ENCODE measurements around the gene STAT4. TPM values are rescaled to one million over a fixed set of nuclear protein-coding genes. Genes with fewer than 3 reads are reported as not detected.

The STAT4 gene
- polyA plus RNA-seq, 1 donor: 3.7 TPM

- H3K9me3 ChIP-seq (ENCODE audit: control insufficient read depth, low read depth, low read length): no peaks in the 10 kb centered on the region
- no peak overlapping the region for H3K27ac ChIP-seq (ENCODE audit: low read length)
- no CpG with 5 or more reads among the region's 2 CpGs for WGBS (ENCODE audit: insufficient coverage, low lambda C conversion rate)
- H3K4me3 ChIP-seq (ENCODE audit: low read length): no peak overlapping the region
- no peaks in the 10 kb centered on the region for H3K4me1 ChIP-seq (ENCODE audit: control insufficient read depth, insufficient read depth, low read length)
- no peaks in the 10 kb centered on the region for H3K27me3 ChIP-seq (ENCODE audit: control insufficient read depth, insufficient read depth, low read length)
- H3K36me3 ChIP-seq (ENCODE audit: control insufficient read depth, insufficient read depth, low read length): no peaks in the 10 kb centered on the region
- DNase-seq: no peak
These were observed 35.0 kb downstream of the STAT4 start for GRCh38 chr2:191115804-191116203.

- no CpG with 5 or more reads among the region's 3 CpGs for WGBS (ENCODE audit: insufficient coverage, low lambda C conversion rate)
- no peak overlapping the region for H3K27ac ChIP-seq (ENCODE audit: low read length)
These were observed 35.4 kb downstream of the STAT4 start for GRCh38 chr2:191115391-191115790.

DNA sequence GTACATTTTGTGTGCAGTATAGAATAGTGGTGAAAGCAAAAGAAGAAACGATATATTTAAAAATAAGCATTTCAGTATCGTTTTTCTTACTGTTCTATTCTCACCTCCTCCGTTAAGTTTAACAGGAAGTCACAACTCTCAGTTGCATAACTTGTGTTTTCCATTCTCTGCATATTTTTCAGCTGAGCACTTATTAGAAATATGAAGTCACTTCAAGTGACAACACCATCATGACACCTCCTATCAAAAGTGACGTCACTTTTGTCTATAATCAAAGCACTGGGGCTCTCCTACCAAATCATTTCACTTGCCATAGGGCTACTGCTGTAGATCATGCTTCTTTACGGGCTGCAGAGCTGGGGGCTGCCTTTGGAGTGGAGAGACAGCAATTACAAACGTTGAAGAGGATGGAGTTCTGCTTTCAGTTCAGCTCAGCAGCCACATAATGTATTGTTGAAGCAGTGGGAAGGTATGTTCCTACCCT lies 36.3 kb downstream of the STAT4 start:
- WGBS (ENCODE audit: insufficient coverage, low lambda C conversion rate): 50% methylated on average over 1 of the region's 6 CpGs
- H3K36me3 ChIP-seq (ENCODE audit: control insufficient read depth, insufficient read depth, low read length): no peaks in the 10 kb centered on the region
- H3K4me3 ChIP-seq (ENCODE audit: low read length): no peak overlapping the region
- no peak for DNase-seq
- no peaks in the 10 kb centered on the region for H3K27me3 ChIP-seq (ENCODE audit: control insufficient read depth, insufficient read depth, low read length)
- no peaks in the 10 kb centered on the region for H3K4me1 ChIP-seq (ENCODE audit: control insufficient read depth, insufficient read depth, low read length)
- H3K27ac ChIP-seq (ENCODE audit: low read length): no peak overlapping the region
- H3K9me3 ChIP-seq (ENCODE audit: control insufficient read depth, low read depth, low read length): no peaks in the 10 kb centered on the region

More at GRCh38 chr2:191115391-191115790, 35.4 kb downstream of the STAT4 start:
- Histone ChIP-seq H3K36me3 (ENCODE audit: control insufficient read depth, insufficient read depth, low read length) (no peaks in the 10 kb centered on the region), H3K27me3 (ENCODE audit: control insufficient read depth, insufficient read depth, low read length) (no peaks in the 10 kb centered on the region), H3K4me3 (ENCODE audit: low read length) (no peak overlapping the region), H3K9me3 (ENCODE audit: control insufficient read depth, low read depth, low read length) (no peaks in the 10 kb centered on the region), H3K4me1 (ENCODE audit: control insufficient read depth, insufficient read depth, low read length) (no peaks in the 10 kb centered on the region)
- DNase-seq: no peak

- H3K4me1 ChIP-seq (ENCODE audit: control insufficient read depth, insufficient read depth, low read length): no peaks in the 10 kb centered on the region
- H3K36me3 ChIP-seq (ENCODE audit: control insufficient read depth, insufficient read depth, low read length): no peaks in the 10 kb centered on the region
- no peak overlapping the region for H3K4me3 ChIP-seq (ENCODE audit: low read length)
- no peaks in the 10 kb centered on the region for H3K9me3 ChIP-seq (ENCODE audit: control insufficient read depth, low read depth, low read length)
- WGBS (ENCODE audit: insufficient coverage, low lambda C conversion rate): 100% methylated on average over 1 of the region's 1 CpG
- H3K27me3 ChIP-seq (ENCODE audit: control insufficient read depth, insufficient read depth, low read length): no peaks in the 10 kb centered on the region
- no peak for DNase-seq
- H3K27ac ChIP-seq (ENCODE audit: low read length): no peak overlapping the region
These were observed 37.0 kb downstream of the STAT4 start for GRCh38 chr2:191113761-191114160.

GRCh38 chr2:191112448-191112901 lies 38.3 kb downstream of the STAT4 start:
- WGBS (ENCODE audit: insufficient coverage, low lambda C conversion rate): 100% methylated on average over 1 of the region's 4 CpGs
- no peaks in the 10 kb centered on the region for H3K27me3 ChIP-seq (ENCODE audit: control insufficient read depth, insufficient read depth, low read length)
- no peaks in the 10 kb centered on the region for H3K4me1 ChIP-seq (ENCODE audit: control insufficient read depth, insufficient read depth, low read length)
- H3K27ac ChIP-seq (ENCODE audit: low read length): no peak overlapping the region
- no peaks in the 10 kb centered on the region for H3K36me3 ChIP-seq (ENCODE audit: control insufficient read depth, insufficient read depth, low read length)
- no peak overlapping the region for H3K4me3 ChIP-seq (ENCODE audit: low read length)
- DNase-seq: no peak
- H3K9me3 ChIP-seq (ENCODE audit: control insufficient read depth, low read depth, low read length): no peaks in the 10 kb centered on the region

DNA sequence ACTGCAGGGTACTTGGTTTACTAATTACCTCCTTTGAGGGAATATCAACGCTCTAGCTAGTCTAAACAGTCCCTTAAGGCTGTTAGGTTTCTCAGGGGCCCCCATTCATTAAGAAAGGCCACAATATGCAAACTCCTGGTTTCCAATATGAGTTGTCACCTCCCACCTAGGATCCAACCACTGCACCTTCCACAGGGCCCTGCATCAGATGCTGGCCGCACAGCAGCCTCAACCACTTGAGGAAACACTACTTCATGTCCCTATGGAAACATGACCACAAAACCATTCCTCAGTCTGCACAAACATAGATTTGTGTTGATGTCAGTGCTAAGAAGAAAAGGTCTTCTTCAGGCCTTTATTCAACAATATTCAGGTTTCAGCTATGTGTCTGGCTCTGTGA lies 40.9 kb downstream of the STAT4 start:
- H3K4me3 ChIP-seq (ENCODE audit: low read length): no peak overlapping the region
- H3K27me3 ChIP-seq (ENCODE audit: control insufficient read depth, insufficient read depth, low read length): no peaks in the 10 kb centered on the region
- no CpG with 5 or more reads among the region's 2 CpGs for WGBS (ENCODE audit: insufficient coverage, low lambda C conversion rate)
- no peak overlapping the region for H3K27ac ChIP-seq (ENCODE audit: low read length)
- no peaks in the 10 kb centered on the region for H3K36me3 ChIP-seq (ENCODE audit: control insufficient read depth, insufficient read depth, low read length)
- no peaks in the 10 kb centered on the region for H3K9me3 ChIP-seq (ENCODE audit: control insufficient read depth, low read depth, low read length)
- no peaks in the 10 kb centered on the region for H3K4me1 ChIP-seq (ENCODE audit: control insufficient read depth, insufficient read depth, low read length)
- DNase-seq: no peak

DNA sequence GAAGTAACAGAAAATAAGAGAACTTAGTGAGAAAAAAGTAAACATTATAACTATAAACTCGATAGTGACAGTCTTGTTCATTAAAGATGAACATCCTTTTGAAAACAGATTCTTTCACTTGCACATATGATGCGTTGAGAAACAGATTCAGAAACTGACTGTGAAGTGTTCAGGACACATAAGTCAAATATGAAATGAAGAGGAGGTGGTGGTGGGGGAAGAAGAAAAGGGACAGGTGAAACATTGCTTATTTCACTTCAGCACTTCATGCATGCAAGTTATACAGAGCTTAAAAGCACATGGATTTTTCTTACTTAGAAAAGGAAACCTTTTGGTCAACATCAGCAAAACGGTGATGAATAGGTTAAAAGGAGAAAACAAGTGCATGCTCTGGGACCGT lies 42.5 kb downstream of the STAT4 start:
- no peaks in the 10 kb centered on the region for H3K36me3 ChIP-seq (ENCODE audit: control insufficient read depth, insufficient read depth, low read length)

GRCh38 chr2:191105082-191105481 lies 45.7 kb downstream of the STAT4 start:
- Histone ChIP-seq H3K27ac (ENCODE audit: low read length) (no peak overlapping the region), H3K9me3 (ENCODE audit: control insufficient read depth, low read depth, low read length) (no peaks in the 10 kb centered on the region), H3K4me3 (ENCODE audit: low read length) (no peak overlapping the region), H3K4me1 (ENCODE audit: control insufficient read depth, insufficient read depth, low read length) (no peaks in the 10 kb centered on the region), H3K36me3 (ENCODE audit: control insufficient read depth, insufficient read depth, low read length) (no peaks in the 10 kb centered on the region), H3K27me3 (ENCODE audit: control insufficient read depth, insufficient read depth, low read length) (no peaks in the 10 kb centered on the region)
- 60% methylated on average over 1 of the region's 3 CpGs for WGBS (ENCODE audit: insufficient coverage, low lambda C conversion rate)
- DNase-seq: no peak

More for the DNA sequence above, 42.5 kb downstream of the STAT4 start:
- H3K27ac ChIP-seq (ENCODE audit: low read length): no peak overlapping the region
- 68% methylated on average over 4 of the region's 4 CpGs for WGBS (ENCODE audit: insufficient coverage, low lambda C conversion rate)
- no peaks in the 10 kb centered on the region for H3K27me3 ChIP-seq (ENCODE audit: control insufficient read depth, insufficient read depth, low read length)
- no peak overlapping the region for H3K4me3 ChIP-seq (ENCODE audit: low read length)
- no peaks in the 10 kb centered on the region for H3K4me1 ChIP-seq (ENCODE audit: control insufficient read depth, insufficient read depth, low read length)
- DNase-seq: no peak
- H3K9me3 ChIP-seq (ENCODE audit: control insufficient read depth, low read depth, low read length): no peaks in the 10 kb centered on the region

DNA sequence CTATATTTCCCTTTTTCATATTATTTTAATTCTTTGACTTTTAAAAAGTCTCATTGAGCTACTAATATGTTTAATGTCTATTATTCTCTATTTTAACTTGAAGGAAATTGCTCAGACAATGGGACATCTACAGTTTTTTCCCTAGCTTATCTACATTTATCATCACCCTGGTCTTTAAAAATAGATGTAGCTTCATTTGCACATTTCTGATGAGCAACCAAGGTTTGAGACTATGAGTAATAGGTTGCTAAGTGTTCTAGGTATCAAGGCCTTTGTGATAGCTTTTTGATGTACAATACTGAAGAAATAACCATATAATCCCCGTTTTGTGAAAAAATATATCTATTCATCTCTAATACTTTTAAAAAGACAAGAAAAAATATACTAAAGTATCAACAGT lies 47.0 kb downstream of the STAT4 start:
- no peak for DNase-seq
- Histone ChIP-seq H3K36me3 (ENCODE audit: control insufficient read depth, insufficient read depth, low read length) (no peaks in the 10 kb centered on the region), H3K27me3 (ENCODE audit: control insufficient read depth, insufficient read depth, low read length) (no peaks in the 10 kb centered on the region), H3K4me1 (ENCODE audit: control insufficient read depth, insufficient read depth, low read length) (no peaks in the 10 kb centered on the region), H3K4me3 (ENCODE audit: low read length) (no peak overlapping the region), H3K27ac (ENCODE audit: low read length) (no peak overlapping the region), H3K9me3 (ENCODE audit: control insufficient read depth, low read depth, low read length) (no peaks in the 10 kb centered on the region)
- 100% methylated on average over 1 of the region's 1 CpG for WGBS (ENCODE audit: insufficient coverage, low lambda C conversion rate)

DNA sequence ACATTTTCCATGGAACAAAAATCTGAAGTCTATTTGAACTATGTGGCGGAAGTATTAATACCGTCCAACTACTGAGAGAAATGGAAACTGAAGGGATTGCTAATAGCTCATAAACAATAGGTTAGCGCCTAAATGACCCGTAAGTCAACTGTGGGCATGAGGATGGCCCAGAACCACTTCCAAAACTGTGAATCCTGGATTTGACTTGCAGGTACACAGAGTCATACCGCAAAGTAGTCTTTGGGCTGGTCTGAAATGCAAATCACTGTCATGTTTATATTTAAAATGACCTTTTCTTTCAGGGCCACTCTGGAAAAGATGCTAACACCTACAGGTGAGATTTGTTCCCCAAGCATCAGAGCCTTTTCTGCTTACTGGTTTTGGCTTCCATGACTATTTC lies 50.6 kb downstream of the STAT4 start:
- Histone ChIP-seq H3K4me3 (ENCODE audit: low read length) (no peak overlapping the region), H3K4me1 (ENCODE audit: control insufficient read depth, insufficient read depth, low read length) (no peaks in the 10 kb centered on the region), H3K36me3 (ENCODE audit: control insufficient read depth, insufficient read depth, low read length) (no peaks in the 10 kb centered on the region), H3K27ac (ENCODE audit: low read length) (no peak overlapping the region), H3K27me3 (ENCODE audit: control insufficient read depth, insufficient read depth, low read length) (no peaks in the 10 kb centered on the region), H3K9me3 (ENCODE audit: control insufficient read depth, low read depth, low read length) (no peaks in the 10 kb centered on the region)
- no peak for DNase-seq
- WGBS (ENCODE audit: insufficient coverage, low lambda C conversion rate): no CpG with 5 or more reads among the region's 5 CpGs

DNA sequence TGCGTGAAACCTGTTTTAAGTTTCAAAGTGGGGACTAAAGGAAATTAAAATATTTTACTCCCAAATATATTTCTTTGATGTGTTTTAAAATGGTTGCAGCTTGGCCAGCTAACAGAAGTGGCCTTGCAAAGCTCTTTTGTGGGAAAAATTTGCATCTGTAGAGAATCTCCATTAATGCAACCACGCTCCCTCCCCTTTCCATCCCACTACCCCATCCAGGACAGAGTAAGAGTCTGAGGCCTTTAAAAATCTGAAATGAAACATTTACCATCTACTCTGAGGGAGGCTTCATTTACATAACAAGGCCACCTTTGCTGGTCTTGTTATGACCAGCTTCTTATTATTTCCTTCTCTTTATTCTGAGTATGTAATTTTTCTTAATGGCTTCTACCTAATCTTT lies 63.5 kb downstream of the STAT4 start:
- no peaks in the 10 kb centered on the region for H3K27me3 ChIP-seq (ENCODE audit: control insufficient read depth, insufficient read depth, low read length)
- H3K36me3 ChIP-seq (ENCODE audit: control insufficient read depth, insufficient read depth, low read length): no peaks in the 10 kb centered on the region
- H3K9me3 ChIP-seq (ENCODE audit: control insufficient read depth, low read depth, low read length): no peaks in the 10 kb centered on the region
- DNase-seq: no peak
- 100% methylated on average over 1 of the region's 2 CpGs for WGBS (ENCODE audit: insufficient coverage, low lambda C conversion rate)
- no peak overlapping the region for H3K27ac ChIP-seq (ENCODE audit: low read length)
- H3K4me1 ChIP-seq (ENCODE audit: control insufficient read depth, insufficient read depth, low read length): no peaks in the 10 kb centered on the region
- H3K4me3 ChIP-seq (ENCODE audit: low read length): no peak overlapping the region

All from large intestine (tissue), 3 donors.